ENCODE results near the gene HCN4. TPM values are rescaled to one million over a fixed set of nuclear protein-coding genes. Genes with fewer than 3 reads are reported as not detected.

HCN4 gene
- total RNA-seq, 2 donors from 2014 or later = 6.9 to 45.3 TPM

- Histone ChIP-seq H3K4me1 (peaks cover 0 to 3% of the 10 kb centered on the region in 2 donors), H3K4me3 (no peak overlapping the region), H3K9me3 (no peaks in the 10 kb centered on the region), H3K36me3 (peaks cover 6% of the 10 kb centered on the region), H3K27me3 (no peaks in the 10 kb centered on the region), H3K27ac (no peak overlapping the region)
- TF ChIP-seq, protein P1, sequence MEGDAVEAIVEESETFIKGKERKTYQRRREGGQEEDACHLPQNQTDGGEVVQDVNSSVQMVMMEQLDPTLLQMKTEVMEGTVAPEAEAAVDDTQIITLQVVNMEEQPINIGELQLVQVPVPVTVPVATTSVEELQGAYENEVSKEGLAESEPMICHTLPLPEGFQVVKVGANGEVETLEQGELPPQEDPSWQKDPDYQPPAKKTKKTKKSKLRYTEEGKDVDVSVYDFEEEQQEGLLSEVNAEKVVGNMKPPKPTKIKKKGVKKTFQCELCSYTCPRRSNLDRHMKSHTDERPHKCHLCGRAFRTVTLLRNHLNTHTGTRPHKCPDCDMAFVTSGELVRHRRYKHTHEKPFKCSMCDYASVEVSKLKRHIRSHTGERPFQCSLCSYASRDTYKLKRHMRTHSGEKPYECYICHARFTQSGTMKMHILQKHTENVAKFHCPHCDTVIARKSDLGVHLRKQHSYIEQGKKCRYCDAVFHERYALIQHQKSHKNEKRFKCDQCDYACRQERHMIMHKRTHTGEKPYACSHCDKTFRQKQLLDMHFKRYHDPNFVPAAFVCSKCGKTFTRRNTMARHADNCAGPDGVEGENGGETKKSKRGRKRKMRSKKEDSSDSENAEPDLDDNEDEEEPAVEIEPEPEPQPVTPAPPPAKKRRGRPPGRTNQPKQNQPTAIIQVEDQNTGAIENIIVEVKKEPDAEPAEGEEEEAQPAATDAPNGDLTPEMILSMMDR (IDR thresholded peaks at IDR 0.05) = no peak
- DNase-seq (ENCODE audit: low spot score) = no peak
These were observed 44.8 kb downstream of the HCN4 start for GRCh38 chr15:73323956-73324355.

- Histone ChIP-seq H3K9me3 (no peaks in the 10 kb centered on the region), H3K36me3 (peaks cover 6% of the 10 kb centered on the region), H3K27ac (no peak overlapping the region), H3K4me1 (peaks cover 0 to 3% of the 10 kb centered on the region in 2 donors), H3K4me3 (no peak overlapping the region), H3K27me3 (no peaks in the 10 kb centered on the region)
- no peak for DNase-seq (ENCODE audit: low spot score)
- TF ChIP-seq, protein P1 (IDR thresholded peaks at IDR 0.05) = no peak
These were observed 45.3 kb downstream of the HCN4 start for GRCh38 chr15:73323374-73323955.

- Histone ChIP-seq H3K4me3 (no peak overlapping the region), H3K4me1 (peaks cover 0 to 3% of the 10 kb centered on the region in 2 donors), H3K36me3 (peaks cover 6% of the 10 kb centered on the region), H3K27ac (no peak overlapping the region), H3K27me3 (no peaks in the 10 kb centered on the region), H3K9me3 (no peaks in the 10 kb centered on the region)
- TF ChIP-seq, protein P1 (IDR thresholded peaks at IDR 0.05) = no peak
- DNase-seq (ENCODE audit: low spot score) = no peak
These were observed 45.9 kb downstream of the HCN4 start for GRCh38 chr15:73322665-73323373.

DNA sequence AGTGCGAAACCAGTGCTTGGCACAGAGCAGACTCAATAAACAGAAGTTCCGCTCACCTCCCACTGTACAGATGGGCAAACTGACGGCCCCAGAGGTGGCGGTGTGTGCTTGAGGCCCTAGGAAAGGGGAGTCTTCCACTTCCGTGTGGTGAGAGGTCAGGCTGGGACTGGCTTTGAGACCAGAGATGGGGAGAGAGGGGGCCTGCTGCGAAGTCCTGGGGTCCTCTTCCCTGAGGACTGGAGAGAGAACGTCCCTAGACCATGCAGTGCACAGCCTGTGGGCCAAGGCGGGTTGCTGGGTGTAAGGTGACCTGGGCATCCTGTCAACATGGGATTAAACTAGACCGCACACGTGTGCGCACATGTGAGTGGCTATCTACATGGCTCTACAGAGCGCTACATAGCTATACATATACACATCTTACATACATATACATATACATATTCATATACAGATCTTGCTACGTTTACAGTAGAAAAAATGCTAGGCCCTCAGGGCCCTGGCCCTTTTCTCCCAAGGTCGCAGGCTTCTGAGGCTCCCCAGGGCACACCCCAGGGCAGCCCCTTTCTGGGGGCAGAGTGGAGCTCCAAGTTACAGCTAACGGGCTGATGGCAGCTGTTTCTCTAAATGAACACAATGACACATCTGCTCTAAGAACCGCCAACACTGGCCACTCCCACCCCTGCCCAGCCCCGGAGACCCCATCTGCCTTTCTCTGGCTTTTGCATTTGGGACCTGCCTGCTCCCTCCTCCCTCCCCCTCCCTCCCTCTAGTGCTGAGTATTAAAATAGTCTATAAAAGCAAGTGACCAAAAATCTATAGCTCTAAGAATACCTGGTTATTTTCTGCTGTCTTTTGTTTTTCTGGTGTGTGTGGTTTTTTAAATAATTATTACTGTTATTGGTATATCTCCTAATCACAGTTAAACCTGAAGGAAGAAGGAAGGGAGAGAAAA lies 47.0 kb downstream of the HCN4 start:
- no peak overlapping the region for H3K4me3 ChIP-seq
- peaks cover 6% of the 10 kb centered on the region for H3K36me3 ChIP-seq
- no peak overlapping the region for H3K27ac ChIP-seq
- TF ChIP-seq, protein P1 (IDR thresholded peaks at IDR 0.05) = no peak
- DNase-seq (ENCODE audit: low spot score) = no peak
- no peaks in the 10 kb centered on the region for H3K9me3 ChIP-seq
- no peaks in the 10 kb centered on the region for H3K27me3 ChIP-seq
- H3K4me1 ChIP-seq = peaks cover 0 to 3% of the 10 kb centered on the region in 2 donors

DNA sequence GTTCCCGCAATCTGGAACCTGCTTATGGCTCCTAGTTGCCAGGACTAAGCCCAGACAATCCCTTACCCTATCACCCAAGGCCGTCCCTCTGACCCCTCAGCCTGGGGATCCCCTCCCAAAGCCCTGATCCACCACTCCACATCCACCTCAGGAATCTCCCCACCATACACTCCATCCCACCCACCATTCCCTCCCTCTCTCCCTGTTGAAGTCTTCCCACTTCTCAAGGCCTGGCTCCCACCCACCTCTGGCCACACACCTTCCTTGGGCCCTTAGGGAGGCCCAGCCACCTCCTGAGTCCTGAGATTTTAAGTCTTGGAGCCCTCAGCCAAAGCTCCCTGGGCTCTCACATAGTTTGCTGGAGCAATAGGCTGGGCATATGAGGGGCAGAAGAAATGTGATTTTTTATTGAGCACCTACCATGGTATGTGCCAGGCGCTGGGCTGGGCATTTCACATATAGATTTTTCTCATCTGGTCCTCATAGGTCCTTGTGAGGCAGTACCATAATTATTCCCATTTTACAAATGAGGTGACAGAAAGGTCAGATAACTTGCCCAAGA lies 48.1 kb downstream of the HCN4 start:
- no peak for DNase-seq (ENCODE audit: low spot score)
- no peaks in the 10 kb centered on the region for H3K4me1 ChIP-seq
- no peaks in the 10 kb centered on the region for H3K27me3 ChIP-seq
- H3K27ac ChIP-seq = no peak overlapping the region
- H3K9me3 ChIP-seq = no peaks in the 10 kb centered on the region
- TF ChIP-seq, protein P1 (IDR thresholded peaks at IDR 0.05) = no peak
- no peak overlapping the region for H3K4me3 ChIP-seq
- H3K36me3 ChIP-seq = peaks cover 6% of the 10 kb centered on the region

All from right atrium auricular region (tissue), 2 donors.